MCF 10A (cell line): ENCODE results near the gene PTTG1. TPM values are rescaled to one million over a fixed set of nuclear protein-coding genes. Genes with fewer than 3 reads are reported as not detected.

ENCODE experiments used
- Bru-seq: library from RNA; stranded (reverse); fragments of 400-500 nt; gene quantifications from one replicate; lab custom pipeline; 2021; lab: Mats Ljungman, UMichigan
- BruChase-seq, 2 experiments: library from RNA; stranded (reverse); fragments of 400-500 nt; gene quantifications; one replicate each; lab custom pipeline; 2021; lab: Mats Ljungman, UMichigan
- BruUV-seq: library from RNA; stranded (reverse); fragments of 400-500 nt; replicated peaks from 2 replicates; lab custom pipeline; 2021; lab: Mats Ljungman, UMichigan
- CTCF ChIA-PET: fragments of 300-600 bp; sonication (Branson Sonifier 250); formaldehyde crosslinking; extraction: SDS; loops from one replicate; lab custom pipeline; 2021; ENCODE audit warnings: antibody characterized with exemption, inconsistent platforms; lab: Yijun Ruan, JAX
- POLR2A ChIA-PET: fragments of 300-600, 350-650 bp; sonication (Branson Sonifier 250); formaldehyde crosslinking; extraction: SDS; loops from one replicate; lab custom pipeline; 2020; ENCODE audit warnings: antibody characterized with exemption, inconsistent platforms; lab: Yijun Ruan, JAX
- DNase-seq: peaks from one replicate; pipeline ENCODE4 v3.0.0-alpha.2; 2018; ENCODE audit not compliant: unreplicated experiment
- H3K27ac Mint-ChIP-seq: one replicate; pipeline ENCODE4 v1.8.0; 2022; ENCODE audit warnings: mild to moderate bottlenecking, low read depth, mixed read lengths; ENCODE audit not compliant: unreplicated experiment
- H3K27me3 Mint-ChIP-seq: one replicate; pipeline ENCODE4 v1.8.0; 2022; ENCODE audit warnings: mixed read lengths; ENCODE audit not compliant: insufficient read depth, unreplicated experiment
- H3K36me3 Mint-ChIP-seq: one replicate; pipeline ENCODE4 v1.8.0; 2022; ENCODE audit warnings: mild to moderate bottlenecking, moderate library complexity, mixed read lengths; ENCODE audit not compliant: insufficient read depth, unreplicated experiment
- H3K4me1 Mint-ChIP-seq: one replicate; pipeline ENCODE4 v1.8.0; 2022; ENCODE audit warnings: mixed read lengths; ENCODE audit not compliant: insufficient read depth, unreplicated experiment
- H3K4me3 Mint-ChIP-seq: one replicate; pipeline ENCODE4 v1.8.0; 2022; ENCODE audit warnings: mild to moderate bottlenecking, moderate library complexity, mixed read lengths; ENCODE audit not compliant: unreplicated experiment
- H3K9me3 Mint-ChIP-seq: one replicate; pipeline ENCODE4 v1.8.0; 2022; ENCODE audit warnings: mixed read lengths; ENCODE audit not compliant: unreplicated experiment
- intact Hi-C: fragments of 100-400 bp; cut with micrococcal nuclease; formaldehyde crosslinking; loops from 2 replicates; pipeline ENCODE4 v1.14.1; 2022
- long read RNA-seq: library from polyadenylated mRNA; stranded (forward); transcript quantifications from one replicate; pipeline ENCODE4 v2.0.0, GENCODE V29; 2022
- total RNA-seq: library from RNA; stranded (reverse); gene quantifications from 2 replicates; pipeline ENCODE4 v1.2.3, GENCODE V29; 2022
- TF ChIP-seq, protein P1 (sequence below): fragments of 200-600 bp; IDR thresholded peaks from one replicate; pipeline ENCODE4 v1.8.0; 2022; ENCODE audit warnings: antibody characterized with exemption, mild to moderate bottlenecking; ENCODE audit not compliant: unreplicated experiment

Gene PTTG1
- 87.0 and 119 TPM in 2 replicates for total RNA-seq
- percentile 86 among the genes with signal in this experiment for Bru-seq, nascent RNA
- BruChase-seq, experiment 1, labeled RNA remaining after a 6-hour chase: percentile 81 among the genes with signal in this experiment
- percentile 70 among the genes with signal in this experiment for BruChase-seq, experiment 2, labeled RNA remaining after a 2-hour chase
- long read RNA-seq, transcript PTTG1-201 (6 exons, 753 nt): major isoform, 175 of 242 reads
- long read RNA-seq, transcript PTTG1-202 (5 exons, 1,070 nt): minor isoform, 42 of 242 reads
- long read RNA-seq, transcript PTTG1-205 (6 exons, 895 nt): minor isoform, 12 of 242 reads
- long read RNA-seq, partial matches to known transcripts: 5 of 242 reads
- long read RNA-seq, other reads (novel, unspliced or antisense): 6 of 242 reads

DNA sequence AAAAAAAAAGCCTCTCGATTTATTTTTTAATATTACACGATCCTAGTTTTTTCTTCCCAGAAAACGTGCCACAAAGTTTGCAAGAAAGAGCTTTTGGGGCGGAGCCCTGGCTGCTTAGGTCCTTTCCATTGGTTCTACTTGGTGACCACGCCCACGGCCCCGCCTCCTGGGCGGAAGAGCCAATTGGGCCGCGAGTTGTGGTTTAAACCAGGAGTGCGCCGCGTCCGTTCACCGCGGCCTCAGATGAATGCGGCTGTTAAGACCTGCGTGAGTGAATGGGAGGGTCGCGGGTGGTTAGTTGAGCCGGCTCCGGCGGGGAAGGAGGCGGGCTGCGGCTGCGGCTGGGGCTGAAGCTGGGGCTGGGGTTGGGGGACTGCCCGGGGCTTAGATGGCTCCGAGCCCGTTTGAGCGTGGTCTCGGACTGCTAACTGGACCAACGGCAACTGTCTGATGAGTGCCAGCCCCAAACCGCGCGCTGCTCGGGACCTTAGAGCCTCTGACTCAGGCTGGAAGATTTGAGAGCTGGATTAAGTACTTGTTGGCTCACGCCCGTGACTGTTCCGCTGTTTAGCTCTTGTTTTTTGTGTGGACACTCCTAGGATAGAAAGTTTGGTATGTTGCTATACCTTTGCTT lies at the start of gene PTTG1:
Gene PTTG1 (plus strand): TSS at position 231 of the 634 bp plus-strand sequence. CDS start 458 bp downstream, outside the sequence.
- peak within 1 kb of the TSS; percentile 78 for H3K4me3 Mint-ChIP-seq
- H3K4me1 Mint-ChIP-seq: peaks cover 55% of the 10 kb centered on the region
- ChIA-PET CTCF (interaction anchor here (0.7 to 14.2 kb wide), 4 partner anchors 9 to 570 kb away, joined by 4 to 197 read pairs (median 6); partner anchors contain the start of gene FAM200C), POLR2A (interaction anchor here (0.6 to 10.5 kb wide), 14 partner anchors 12 to 1420 kb away, joined by 3 to 272 read pairs (median 4); partner anchors contain the start of genes FAM200C and TTC1)
- H3K36me3 Mint-ChIP-seq: peaks cover 17% of the 10 kb centered on the region
- BruUV-seq: TSS peak; percentile 51
- peaks cover 7% of the 10 kb centered on the region for H3K9me3 Mint-ChIP-seq
- TF ChIP-seq, protein P1, sequence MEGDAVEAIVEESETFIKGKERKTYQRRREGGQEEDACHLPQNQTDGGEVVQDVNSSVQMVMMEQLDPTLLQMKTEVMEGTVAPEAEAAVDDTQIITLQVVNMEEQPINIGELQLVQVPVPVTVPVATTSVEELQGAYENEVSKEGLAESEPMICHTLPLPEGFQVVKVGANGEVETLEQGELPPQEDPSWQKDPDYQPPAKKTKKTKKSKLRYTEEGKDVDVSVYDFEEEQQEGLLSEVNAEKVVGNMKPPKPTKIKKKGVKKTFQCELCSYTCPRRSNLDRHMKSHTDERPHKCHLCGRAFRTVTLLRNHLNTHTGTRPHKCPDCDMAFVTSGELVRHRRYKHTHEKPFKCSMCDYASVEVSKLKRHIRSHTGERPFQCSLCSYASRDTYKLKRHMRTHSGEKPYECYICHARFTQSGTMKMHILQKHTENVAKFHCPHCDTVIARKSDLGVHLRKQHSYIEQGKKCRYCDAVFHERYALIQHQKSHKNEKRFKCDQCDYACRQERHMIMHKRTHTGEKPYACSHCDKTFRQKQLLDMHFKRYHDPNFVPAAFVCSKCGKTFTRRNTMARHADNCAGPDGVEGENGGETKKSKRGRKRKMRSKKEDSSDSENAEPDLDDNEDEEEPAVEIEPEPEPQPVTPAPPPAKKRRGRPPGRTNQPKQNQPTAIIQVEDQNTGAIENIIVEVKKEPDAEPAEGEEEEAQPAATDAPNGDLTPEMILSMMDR: no peak
- peak within 1 kb of the TSS; percentile 86 for H3K27ac Mint-ChIP-seq
- no peaks in the 10 kb centered on the region for H3K27me3 Mint-ChIP-seq
- intact Hi-C loops: loop anchor here (5.0 kb wide), 1 partner anchor 416 kb away; no protein-coding TSS in a partner anchor
- DNase-seq: peak; percentile 100

DNA sequence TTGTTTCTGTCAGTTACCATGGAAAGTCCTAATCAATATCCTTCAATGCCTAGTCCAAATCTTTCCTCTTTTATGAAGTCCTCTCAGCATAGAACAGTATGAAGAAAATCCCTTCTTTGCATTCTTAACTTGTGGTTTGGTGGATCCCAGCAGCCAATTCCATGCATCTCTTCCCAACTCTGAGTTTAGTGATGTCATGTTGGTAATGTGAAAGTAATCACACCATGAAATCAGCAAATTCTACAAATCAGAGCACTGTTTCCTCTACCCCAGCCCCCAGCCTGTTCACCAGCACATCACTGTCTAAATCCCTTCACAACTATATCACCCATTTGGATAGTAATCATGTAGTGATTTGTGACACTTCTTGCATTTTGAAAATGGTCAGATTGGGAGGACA lies 46.5 kb upstream of the PTTG1 start:
- no peak overlapping the region for H3K4me3 Mint-ChIP-seq
- no peak overlapping the region for H3K27ac Mint-ChIP-seq
- TF ChIP-seq, protein P1: no peak
- DNase-seq: no peak
- no peaks in the 10 kb centered on the region for H3K9me3 Mint-ChIP-seq
- peaks cover 39% of the 10 kb centered on the region for H3K27me3 Mint-ChIP-seq
- no peaks in the 10 kb centered on the region for H3K36me3 Mint-ChIP-seq
- intact Hi-C loops: no loop called here
- POLR2A ChIA-PET: no interaction called here
- CTCF ChIA-PET: interaction anchor here (0.6 kb wide), 1 partner anchor 14 kb away, joined by 3 read pairs; no protein-coding TSS in a partner anchor
- no peaks in the 10 kb centered on the region for H3K4me1 Mint-ChIP-seq
- BruUV-seq: no TSS peak

DNA sequence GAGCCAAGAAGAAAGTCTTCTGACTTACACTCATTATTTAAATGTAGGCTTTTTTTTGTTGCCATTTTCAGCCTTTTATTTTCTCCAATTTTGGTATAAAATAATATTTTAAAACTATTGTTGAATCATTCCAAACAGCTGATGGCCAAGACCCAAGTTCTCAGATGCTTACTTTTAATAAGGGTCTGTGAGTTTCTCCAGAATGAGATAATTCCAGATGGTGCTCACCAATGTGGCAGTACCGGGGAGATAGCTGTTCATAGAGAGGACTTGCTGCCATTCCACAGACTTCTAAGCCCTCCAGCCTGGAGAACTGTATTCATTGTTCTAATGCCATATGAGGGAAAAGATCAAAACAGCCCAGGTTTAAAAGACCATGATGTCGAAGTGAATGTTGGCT lies 46.0 kb upstream of the PTTG1 start:
- H3K9me3 Mint-ChIP-seq: no peaks in the 10 kb centered on the region
- DNase-seq: no peak
- no peak overlapping the region for H3K4me3 Mint-ChIP-seq
- no peak overlapping the region for H3K27ac Mint-ChIP-seq
- CTCF ChIA-PET: interaction anchor here (0.7 to 1.3 kb wide), 2 partner anchors 15 to 772 kb away, joined by 3 read pairs; no protein-coding TSS in a partner anchor
- H3K36me3 Mint-ChIP-seq: no peaks in the 10 kb centered on the region
- intact Hi-C loops: no loop called here
- TF ChIP-seq, protein P1: no peak
- POLR2A ChIA-PET: no interaction called here
- no peaks in the 10 kb centered on the region for H3K4me1 Mint-ChIP-seq
- BruUV-seq: no TSS peak
- peaks cover 39% of the 10 kb centered on the region for H3K27me3 Mint-ChIP-seq
